Measurements from ENCODE around the gene SCD. TPM values are rescaled to one million over a fixed set of nuclear protein-coding genes. Genes with fewer than 3 reads are reported as not detected.
A peak's percentile ranks its signal among the peaks of the same experiment; 100 is the strongest.

SCD gene
- total and polyA plus RNA-seq, 7 experiments from 2014 or later = 1.0 to 121 (median 2.3) TPM

DNA sequence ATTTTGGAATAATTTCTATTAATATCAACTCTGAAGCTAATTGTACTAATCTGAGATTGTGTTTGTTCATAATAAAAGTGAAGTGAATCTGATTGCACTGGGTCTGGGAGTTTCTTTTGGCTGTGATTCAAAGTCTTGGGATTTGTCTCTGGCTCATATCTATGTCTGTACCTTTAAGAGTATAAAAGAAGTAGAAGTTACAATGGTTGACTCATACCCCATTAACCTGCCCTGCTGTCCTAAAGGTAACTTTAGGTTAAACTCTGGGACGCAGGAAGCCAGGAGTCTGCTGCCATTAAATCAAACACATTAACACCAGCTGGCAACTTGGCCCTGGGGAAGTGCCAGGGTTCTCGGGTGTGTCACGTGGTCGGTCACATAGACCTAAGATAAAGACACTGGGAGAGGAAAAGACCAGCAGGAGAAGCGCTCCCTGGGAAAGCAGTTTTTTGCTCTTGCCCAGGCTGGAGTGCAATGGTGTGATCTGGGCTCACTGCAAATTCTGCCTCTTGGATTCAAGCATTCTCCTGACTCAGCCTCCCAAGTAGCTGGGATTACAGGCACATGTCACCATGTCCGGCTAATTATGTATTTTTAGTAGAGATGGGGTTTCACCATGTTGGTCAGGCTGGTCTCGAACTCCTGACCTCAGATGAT lies 17.8 kb downstream of the SCD start:
- peak; percentile 36 for ATAC-seq

DNA sequence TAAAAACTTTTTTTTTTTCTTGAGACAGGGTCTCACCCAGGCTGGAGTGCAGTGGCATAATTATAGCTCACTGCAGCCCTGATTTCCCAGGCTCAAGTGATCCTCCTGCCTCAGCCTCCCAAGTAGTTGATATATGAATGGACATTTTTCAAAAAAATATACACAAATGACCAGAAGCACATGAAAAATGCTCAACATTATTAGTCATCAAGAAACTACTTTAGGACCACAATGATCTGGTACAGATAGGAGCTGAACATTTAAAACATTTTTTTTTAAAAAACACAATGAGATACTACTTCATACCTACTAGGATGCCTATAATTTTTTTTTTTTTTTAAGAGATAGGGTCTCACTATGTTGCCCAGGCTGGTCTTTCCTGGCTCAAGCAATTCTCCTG lies 21.7 kb downstream of the SCD start:
- Histone ChIP-seq H3K27ac (ENCODE audit: low read depth, low read length) (no peak overlapping the region), H3K36me3 (ENCODE audit: control insufficient read depth in 2 of 3, insufficient read depth in 3 of 3, low read length in 3 of 3) (peaks cover 0 to 3% (median 0%) of the 10 kb centered on the region in 3 experiments), H3K4me3 (ENCODE audit: low read length) (no peak overlapping the region), H3K4me1 (ENCODE audit: control insufficient read depth in 2 of 2, insufficient read depth in 2 of 2, low read length in 2 of 2) (peaks cover 27 to 35% of the 10 kb centered on the region in 2 donors), H3K9me3 (ENCODE audit: control insufficient read depth in 2 of 3, low read length in 3 of 3) (no peaks in the 10 kb centered on the region), H3K27me3 (ENCODE audit: control insufficient read depth in 2 of 2, insufficient read depth in 2 of 2, low read length in 2 of 2) (no peaks in the 10 kb centered on the region)
- CTCF ChIA-PET = interaction anchor here (0.5 to 0.7 kb wide), 2 partner anchors 11 to 1139 kb away, joined by 3 to 9 read pairs; no protein-coding TSS in a partner anchor
- H3K4me3 Mint-ChIP-seq = no peak overlapping the region
- H3K27me3 Mint-ChIP-seq = no peaks in the 10 kb centered on the region
- intact Hi-C loops (cut with micrococcal nuclease) = no loop called here
- peaks cover 0 to 15% (median 0%) of the 10 kb centered on the region in 5 donors for H3K36me3 Mint-ChIP-seq
- DNase-seq (no peak), ATAC-seq (no peak)
- POLR2A ChIA-PET = no interaction called here
- peaks cover 12 to 47% (median 26%) of the 10 kb centered on the region in 7 donors for H3K4me1 Mint-ChIP-seq
- H3K27ac Mint-ChIP-seq = no peak overlapping the region
- H3K9me3 Mint-ChIP-seq = no peaks in the 10 kb centered on the region

More for the DNA sequence above, 17.8 kb downstream of the SCD start:
- H3K4me3 ChIP-seq (ENCODE audit: low read length) = no peak overlapping the region
- POLR2A ChIA-PET = no interaction called here
- Mint-ChIP-seq H3K9me3 (no peaks in the 10 kb centered on the region), H3K36me3 (peaks cover 0 to 38% (median 11%) of the 10 kb centered on the region in 5 donors), H3K27ac (no peak overlapping the region), H3K4me1 (peaks cover under 1 to 57% (median 12%) of the 10 kb centered on the region in 7 donors), H3K27me3 (no peaks in the 10 kb centered on the region), H3K4me3 (no peak overlapping the region)
- H3K27ac ChIP-seq (ENCODE audit: low read depth, low read length) = no peak overlapping the region
- no peaks in the 10 kb centered on the region for H3K36me3 ChIP-seq (ENCODE audit: control insufficient read depth in 2 of 3, insufficient read depth in 3 of 3, low read length in 3 of 3)
- intact Hi-C loops (cut with micrococcal nuclease) = no loop called here
- H3K27me3 ChIP-seq (ENCODE audit: control insufficient read depth in 2 of 2, insufficient read depth in 2 of 2, low read length in 2 of 2) = no peaks in the 10 kb centered on the region
- H3K9me3 ChIP-seq (ENCODE audit: control insufficient read depth in 2 of 3, low read length in 3 of 3) = no peaks in the 10 kb centered on the region
- CTCF ChIA-PET = interaction anchor here (0.6 to 0.8 kb wide), 2 partner anchors 13 to 22 kb away, joined by 3 to 4 read pairs; no protein-coding TSS in a partner anchor
- DNase-seq = no peak
- peaks cover 0 to 1% of the 10 kb centered on the region in 2 donors for H3K4me1 ChIP-seq (ENCODE audit: control insufficient read depth in 2 of 2, insufficient read depth in 2 of 2, low read length in 2 of 2)

DNA sequence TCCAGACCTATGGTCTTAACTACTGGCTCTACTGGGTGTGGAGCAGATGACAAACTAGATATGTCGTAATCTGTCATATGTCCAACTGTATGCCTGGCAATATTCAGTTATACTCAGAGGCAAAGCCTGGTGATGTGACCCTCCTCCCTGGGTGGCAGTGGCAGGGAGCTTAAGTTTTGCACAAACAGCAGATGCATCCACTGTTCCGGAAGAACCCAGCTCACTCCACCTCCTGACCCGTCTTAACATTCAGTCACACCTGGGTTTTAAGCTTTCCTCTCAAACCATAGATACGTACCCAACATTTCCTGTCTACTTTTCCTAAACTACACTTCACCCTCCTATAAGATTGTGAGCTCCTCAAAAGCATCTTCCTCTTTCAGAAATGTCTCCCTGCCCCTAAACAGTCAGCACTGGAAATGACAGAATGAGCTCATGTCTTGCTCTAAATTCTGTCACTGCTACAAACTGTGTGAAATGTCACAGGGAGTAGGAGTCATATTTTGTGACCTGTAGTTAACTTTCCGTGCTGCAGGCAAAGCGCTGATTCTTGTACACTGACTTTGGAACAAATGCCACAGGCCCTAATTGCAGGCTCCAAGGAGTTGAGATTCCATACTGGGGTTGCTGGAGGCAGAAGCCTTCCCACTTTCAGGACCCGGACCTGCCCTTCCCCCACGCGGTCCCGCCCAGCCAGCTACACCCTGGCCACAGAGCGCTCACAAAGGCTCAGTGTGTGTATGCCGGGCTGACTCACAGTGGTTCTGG lies 23.9 kb downstream of the SCD start:
- peak overlapping the region; percentile 41 to 90 (median 84) for H3K27ac Mint-ChIP-seq
- intact Hi-C loops (cut with micrococcal nuclease) = loop anchor here (1.0 to 5.0 kb wide), 4 partner anchors 32 to 184 kb away; partner anchors contain the start of genes ERLIN1 (in 1 of the 2) and NDUFB8 (in 1 of the 2)
- POLR2A ChIA-PET = interaction anchor here (0.6 to 1.9 kb wide), 2 partner anchors 22 to 24 kb away, joined by 3 to 10 read pairs; partner anchors contain the start of gene SCD

DNA sequence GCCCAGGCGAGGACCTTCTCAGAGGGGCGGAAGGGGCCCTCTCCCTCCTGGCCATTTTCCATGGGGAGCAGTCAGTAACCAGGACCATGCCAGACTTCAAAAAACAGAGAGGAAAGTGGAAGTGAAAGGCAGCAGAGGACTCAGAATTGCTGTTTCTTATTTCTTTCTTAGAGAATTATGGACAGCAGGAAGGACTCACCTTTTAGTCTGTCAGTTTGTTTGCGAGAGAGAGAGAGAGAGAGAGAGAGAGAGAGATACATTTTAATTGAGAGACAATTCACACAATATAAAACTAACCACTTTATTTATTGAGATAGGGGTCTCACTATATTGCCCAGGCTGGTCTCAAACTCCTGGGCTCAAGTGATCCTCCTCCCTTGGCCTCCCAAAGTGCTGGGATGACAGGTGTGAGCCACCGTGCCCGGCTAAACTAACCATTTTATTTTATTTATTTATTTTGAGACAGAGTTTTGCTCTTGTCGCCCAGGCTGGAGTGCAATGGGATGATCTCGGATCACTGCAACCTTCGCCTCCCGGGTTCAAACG lies 24.5 kb downstream of the SCD start:
- Mint-ChIP-seq H3K4me3 (peak overlapping the region; percentile 22 to 87 (median 72)), H3K27ac (peak overlapping the region; percentile 41 to 90 (median 84)), H3K4me1 (peaks cover 12 to 32% (median 26%) of the 10 kb centered on the region in 7 donors), H3K9me3 (no peaks in the 10 kb centered on the region), H3K36me3 (peaks cover 0 to 6% (median 0%) of the 10 kb centered on the region in 5 donors), H3K27me3 (no peaks in the 10 kb centered on the region)
- ChIA-PET POLR2A (interaction anchor here (1.9 kb wide), 1 partner anchor 25 kb away, joined by 10 read pairs; the partner anchor contains the start of gene SCD), CTCF (interaction anchor here (0.6 to 1.5 kb wide), 4 partner anchors 24 to 1961 kb away, joined by 3 to 7 read pairs (median 4); partner anchors contain the start of gene SCD)
- intact Hi-C loops (cut with micrococcal nuclease) = loop anchor here (1.0 to 5.0 kb wide), 6 partner anchors 33 to 184 kb away; partner anchors contain the start of genes BLOC1S2 (in 1 of the 2), CHUK (in 1 of the 2), ERLIN1 (in 1 of the 2) and NDUFB8 (in 1 of the 2)
- Histone ChIP-seq H3K27me3 (ENCODE audit: control insufficient read depth in 2 of 2, insufficient read depth in 2 of 2, low read length in 2 of 2) (no peaks in the 10 kb centered on the region), H3K27ac (ENCODE audit: low read depth, low read length) (peak overlapping the region; percentile 52), H3K36me3 (ENCODE audit: control insufficient read depth in 2 of 3, insufficient read depth in 3 of 3, low read length in 3 of 3) (peaks cover 0 to 3% (median 0%) of the 10 kb centered on the region in 3 experiments), H3K9me3 (ENCODE audit: control insufficient read depth in 2 of 3, low read length in 3 of 3) (no peaks in the 10 kb centered on the region), H3K4me3 (ENCODE audit: low read length) (peak overlapping the region; percentile 49), H3K4me1 (ENCODE audit: control insufficient read depth in 2 of 2, insufficient read depth in 2 of 2, low read length in 2 of 2) (peaks cover 32 to 41% of the 10 kb centered on the region in 2 donors)
- no peak for DNase-seq
- ATAC-seq = no peak

More for the DNA sequence above, 23.9 kb downstream of the SCD start:
- Histone ChIP-seq H3K4me1 (ENCODE audit: control insufficient read depth in 2 of 2, insufficient read depth in 2 of 2, low read length in 2 of 2) (peaks cover 32 to 41% of the 10 kb centered on the region in 2 donors), H3K4me3 (ENCODE audit: low read length) (peak overlapping the region; percentile 49), H3K27me3 (ENCODE audit: control insufficient read depth in 2 of 2, insufficient read depth in 2 of 2, low read length in 2 of 2) (no peaks in the 10 kb centered on the region), H3K9me3 (ENCODE audit: control insufficient read depth in 2 of 3, low read length in 3 of 3) (no peaks in the 10 kb centered on the region), H3K27ac (ENCODE audit: low read depth, low read length) (peak overlapping the region; percentile 52), H3K36me3 (ENCODE audit: control insufficient read depth in 2 of 3, insufficient read depth in 3 of 3, low read length in 3 of 3) (peaks cover 0 to 3% (median 0%) of the 10 kb centered on the region in 3 experiments)
- ATAC-seq (peak; percentile 69), DNase-seq (peak; percentile 24 to 76 (median 44))
- Mint-ChIP-seq H3K27me3 (no peaks in the 10 kb centered on the region), H3K4me3 (peak overlapping the region; percentile 22 to 87 (median 72)), H3K9me3 (no peaks in the 10 kb centered on the region), H3K36me3 (peaks cover 0 to 6% (median 0%) of the 10 kb centered on the region in 5 donors), H3K4me1 (peaks cover 12 to 33% (median 26%) of the 10 kb centered on the region in 7 donors)
- CTCF ChIA-PET = interaction anchor here (0.6 to 1.5 kb wide), 6 partner anchors 24 to 1962 kb away, joined by 3 to 7 read pairs (median 4); partner anchors contain the start of gene SCD

DNA sequence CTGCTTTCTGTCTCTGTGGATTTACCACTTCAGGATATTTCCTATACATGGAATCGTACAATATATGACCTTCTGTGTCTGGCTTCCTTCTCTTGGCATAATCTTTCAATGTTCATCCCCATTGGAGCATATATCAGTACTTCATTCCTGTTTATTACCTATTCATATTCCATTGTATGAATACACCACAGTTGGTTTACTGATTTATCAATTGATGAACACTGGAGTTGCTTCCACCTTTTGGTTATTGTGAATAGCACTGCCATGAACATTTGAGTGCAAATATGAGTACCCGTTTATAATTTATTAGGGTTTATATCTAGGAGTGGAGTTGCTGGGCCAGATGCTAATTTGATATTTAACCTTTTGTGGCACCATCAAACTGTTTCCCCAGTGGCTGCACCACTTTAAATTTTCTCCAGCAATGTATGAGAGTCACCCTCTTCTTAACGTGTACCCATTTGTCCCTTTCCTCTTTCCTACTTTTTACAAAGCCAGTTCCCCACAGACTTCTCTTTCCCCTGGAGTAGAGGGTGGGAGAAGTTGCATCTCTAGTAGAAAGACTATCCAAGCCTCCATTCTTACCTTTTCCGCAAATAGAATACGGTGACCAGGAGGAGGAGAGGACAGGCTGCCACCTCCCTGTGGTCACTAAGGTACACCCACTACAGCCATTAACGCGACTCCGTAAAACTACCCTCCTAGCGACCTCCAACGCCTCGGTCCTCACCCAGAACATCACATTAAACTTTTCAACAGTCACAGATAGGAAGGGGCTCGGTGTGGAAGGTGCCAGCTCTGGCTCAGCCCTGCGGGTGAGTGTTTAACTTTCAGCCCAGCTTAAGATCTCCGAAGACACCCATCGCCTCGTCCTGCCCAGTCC lies 25.6 kb downstream of the SCD start:
- Mint-ChIP-seq H3K36me3 (peaks cover 0 to 1% (median 0%) of the 10 kb centered on the region in 5 donors), H3K4me3 (no peak overlapping the region)

More for the DNA sequence above, 25.6 kb downstream of the SCD start:
- ChIA-PET POLR2A (interaction anchor here (0.7 to 1.0 kb wide), 2 partner anchors 17 to 86 kb away, joined by 3 read pairs; no protein-coding TSS in a partner anchor), CTCF (interaction anchor here (0.7 to 1.5 kb wide), 2 partner anchors 62 to 136 kb away, joined by 3 to 5 read pairs; no protein-coding TSS in a partner anchor)
- peak overlapping the region; percentile 96 for H3K4me3 ChIP-seq (ENCODE audit: low read length)
- ATAC-seq (no peak), DNase-seq (no peak)
- intact Hi-C loops (cut with micrococcal nuclease) = loop anchor here (1.0 to 5.0 kb wide), 8 partner anchors 25 to 185 kb away; partner anchors contain the start of genes BLOC1S2 (in 2 of the 2), SCD (in 2 of the 2), CHUK (in 1 of the 2) and ERLIN1 (in 1 of the 2)
- H3K9me3 ChIP-seq (ENCODE audit: control insufficient read depth in 2 of 3, low read length in 3 of 3) = no peaks in the 10 kb centered on the region
- H3K27ac ChIP-seq (ENCODE audit: low read depth, low read length) = peak overlapping the region; percentile 85
- H3K4me1 ChIP-seq (ENCODE audit: control insufficient read depth in 2 of 2, insufficient read depth in 2 of 2, low read length in 2 of 2) = peaks cover 32 to 41% of the 10 kb centered on the region in 2 donors
- Mint-ChIP-seq H3K27ac (peak overlapping the region in 1 of 9 donors; percentile 86), H3K9me3 (no peaks in the 10 kb centered on the region), H3K4me1 (peaks cover 12 to 33% (median 25%) of the 10 kb centered on the region in 7 donors), H3K27me3 (no peaks in the 10 kb centered on the region)
- H3K27me3 ChIP-seq (ENCODE audit: control insufficient read depth in 2 of 2, insufficient read depth in 2 of 2, low read length in 2 of 2) = no peaks in the 10 kb centered on the region
- peaks cover 0 to 3% (median 0%) of the 10 kb centered on the region in 3 experiments for H3K36me3 ChIP-seq (ENCODE audit: control insufficient read depth in 2 of 3, insufficient read depth in 3 of 3, low read length in 3 of 3)

Data from naive thymus-derived CD4-positive, alpha-beta T cell (primary cell).